DMS79 (cell line): Measurements from ENCODE around the gene CNTN6.

Experiments
- DNase-seq: peaks from one replicate; lab custom pipeline; 2025; lab: John Stamatoyannopoulos, UW

CNTN6 gene

GRCh38 chr3:1421577-1421976 lies 328.8 kb downstream of the CNTN6 start:
- DNase-seq: no peak

- no peak for DNase-seq
Observed at GRCh38 chr3:1423566-1424089, 330.8 kb downstream of the CNTN6 start.

- DNase-seq: no peak
Observed at GRCh38 chr3:1439395-1439794, 346.6 kb downstream of the CNTN6 start.

GRCh38 chr3:1442271-1442670 lies 349.4 kb downstream of the CNTN6 start:
- DNase-seq: no peak

GRCh38 chr3:1444195-1444594 lies 351.4 kb downstream of the CNTN6 start:
- DNase-seq: no peak

- no peak for DNase-seq
Observed at GRCh38 chr3:1446531-1446930, 353.7 kb downstream of the CNTN6 start.

GRCh38 chr3:1447452-1447851 lies 354.6 kb downstream of the CNTN6 start:
- DNase-seq: no peak

GRCh38 chr3:1448443-1448842 lies 355.6 kb downstream of the CNTN6 start:
- DNase-seq: no peak
